VCaP (cell line): ENCODE results near the gene MYL7.

Experiments used
- H3K27ac ChIP-seq: fragments of 450-650 bp; 2 replicates; pipeline ENCODE4 v1.5.1; 2017
- CTCF ChIP-seq: fragments of 450-650 bp; conservative IDR thresholded peaks from 2 replicates; pipeline ENCODE4 v1.5.1; 2017; ENCODE audit warnings: mild to moderate bottlenecking, moderate library complexity

The MYL7 gene

GRCh38 chr7:44096326-44096881, 44.7 kb downstream of the MYL7 start:
- H3K27ac ChIP-seq, result no peak overlapping the region
- TF ChIP-seq CTCF, result no peak

GRCh38 chr7:44095781-44096180, 45.4 kb downstream of the MYL7 start:
- H3K27ac ChIP-seq, result no peak overlapping the region
- TF ChIP-seq CTCF, result no peak

GRCh38 chr7:44094883-44095592, 46.1 kb downstream of the MYL7 start:
- no peak overlapping the region; the same call in 1 of the 2 replicates for H3K27ac ChIP-seq
- TF ChIP-seq CTCF, result no peak

GRCh38 chr7:44094365-44094764, 46.8 kb downstream of the MYL7 start:
- TF ChIP-seq CTCF, result no peak

GRCh38 chr7:44093102-44093641, 48.0 kb downstream of the MYL7 start:
- TF ChIP-seq CTCF, result no peak
- H3K27ac ChIP-seq, result no peak overlapping the region

More at GRCh38 chr7:44094365-44094764, 46.8 kb downstream of the MYL7 start:
- H3K27ac ChIP-seq, result no peak overlapping the region; the same call in 1 of the 2 replicates
